Testis (tissue), 5 donors: ENCODE results near the gene PATE4. TPM values are rescaled to one million over a fixed set of nuclear protein-coding genes. Genes with fewer than 3 reads are reported as not detected.

Experiments used
- DNase-seq: peaks from one replicate; pipeline ENCODE4 v3.0.0-alpha.2; 2019
- H3K27ac ChIP-seq, 2 donors: fragments of 200-600 bp; sonication (generic); one replicate each; pipeline ENCODE4 v1.5.1; 2019
- H3K27me3 ChIP-seq: fragments of 200-600 bp; sonication (generic); one replicate; pipeline ENCODE4 v1.5.1; 2019
- H3K36me3 ChIP-seq: fragments of 200-600 bp; sonication (generic); one replicate; pipeline ENCODE4 v1.5.1; 2017; ENCODE audit warnings: low read depth; ENCODE audit errors: missing control alignments
- H3K4me1 ChIP-seq: fragments of 200-600 bp; sonication (generic); one replicate; pipeline ENCODE4 v1.5.1; 2019
- H3K4me3 ChIP-seq, 2 donors: fragments of 200-600 bp; sonication (generic); one replicate each; pipeline ENCODE4 v1.5.1; 2017 to 2019
- H3K9me3 ChIP-seq: fragments of 200-600 bp; sonication (generic); one replicate; pipeline ENCODE4 v1.5.1; 2017
- CTCF ChIP-seq, 3 experiments: fragments of 450-650 bp in 2 of 3; fragments of 200-600 bp in 1 of 3; sonication (generic) in 1 of 3; IDR thresholded peaks; one replicate each; pipeline ENCODE4 v1.5.1; 2016 to 2019; ENCODE audit warnings: antibody characterized with exemption in 3 of 3, mild to moderate bottlenecking in 2 of 3, moderate library complexity in 1 of 3
- POLR2A ChIP-seq: fragments of 450-650 bp; IDR thresholded peaks from one replicate; pipeline ENCODE4 v1.6.1; 2017; ENCODE audit warnings: antibody characterized with exemption, mild to moderate bottlenecking, moderate library complexity
- WGBS, 2 donors: methylation state at CpG; one replicate each; pipeline ENCODE4 v1.1.5; 2018; 5-methylcytosine and 5-hydroxymethylcytosine counted together
- intact Hi-C: fragments of 100-400 bp; cut with DNase I; formaldehyde crosslinking; loops from one replicate; pipeline ENCODE4 v1.15.1; 2023; ENCODE audit warnings: low total_unique reads
- long read RNA-seq, 2 donors: transcript quantifications; one replicate each; lab custom pipeline, GENCODE V29; 2026
- polyA plus RNA-seq: library from polyadenylated mRNA; stranded (reverse); fragments of 350-450 nt; fragmentation: Illumina TruSeq; extraction: RNeasy Lipid Tissue Mini Kit (QIAGEN cat#74804); gene quantifications from one replicate; pipeline ENCODE4 v1.2.3, GENCODE V29; 2014; ENCODE audit warnings: low read depth, low replicate concordance; ENCODE audit not compliant: insufficient read depth
- total RNA-seq, 2 donors: library from RNA; depleted of rRNA; stranded (reverse); fragments of >200 nt; gene quantifications; one replicate each; pipeline ENCODE4 v1.2.3, GENCODE V29; 2016

PATE4 gene
- total RNA-seq, result under 1 TPM in 1 of 2 donors, not detected in 1; 0.79 TPM
- polyA plus RNA-seq, result 0.73 TPM
- long read RNA-seq, donor 1, result 0 reads
- long read RNA-seq, donor 2, result 0 reads

- Histone ChIP-seq H3K36me3 (no peaks in the 10 kb centered on the region), H3K4me1 (no peaks in the 10 kb centered on the region), H3K4me3 (no peak within 1 kb of the TSS), H3K27me3 (no peaks in the 10 kb centered on the region), H3K9me3 (no peaks in the 10 kb centered on the region), H3K27ac (no peak within 1 kb of the TSS)
- TF ChIP-seq POLR2A (no peak), CTCF (IDR thresholded peaks at IDR 0.05) (no peak)
- DNase-seq, result no peak
- intact Hi-C loops, result no loop called here
- WGBS, 2 donors, result 25 to 46% methylated on average over 3 of the region's 3 CpGs
These were observed at the start of gene PATE4 for GRCh38 chr11:125833016-125833415. Gene PATE4 (plus strand): TSS chr11:125833316. CDS start chr11:125833360, 44 bp downstream.

GRCh38 chr11:125784678-125785077, 48.4 kb upstream of the PATE4 start:
- Histone ChIP-seq H3K27ac (no peak overlapping the region), H3K4me3 (no peak overlapping the region), H3K27me3 (no peaks in the 10 kb centered on the region), H3K9me3 (no peaks in the 10 kb centered on the region), H3K4me1 (no peaks in the 10 kb centered on the region), H3K36me3 (no peaks in the 10 kb centered on the region)
- intact Hi-C loops, result no loop called here
- WGBS, 2 donors, result 62 to 64% methylated on average over 2 of the region's 2 CpGs
- TF ChIP-seq CTCF (IDR thresholded peaks at IDR 0.05) (no peak), POLR2A (no peak)
- DNase-seq, result no peak

GRCh38 chr11:125787827-125788226, 45.3 kb upstream of the PATE4 start, which contains the start of gene PATE3:
Gene PATE3 (plus strand): TSS chr11:125788127. CDS start chr11:125788152, 25 bp downstream.
- WGBS, 2 donors, result 76 to 77% methylated on average over 2 of the region's 2 CpGs

GRCh38 chr11:125790825-125791224, 42.3 kb upstream of the PATE4 start:
- H3K27ac ChIP-seq, result no peak overlapping the region
- no peaks in the 10 kb centered on the region for H3K9me3 ChIP-seq
- TF ChIP-seq CTCF (IDR thresholded peaks at IDR 0.05), result no peak
- TF ChIP-seq POLR2A, result no peak
- WGBS, 2 donors, result 86 to 90% methylated on average over 4 of the region's 4 CpGs
- H3K27me3 ChIP-seq, result no peaks in the 10 kb centered on the region
- intact Hi-C loops, result no loop called here
- DNase-seq, result no peak
- no peaks in the 10 kb centered on the region for H3K36me3 ChIP-seq
- H3K4me3 ChIP-seq, result no peak overlapping the region
- no peaks in the 10 kb centered on the region for H3K4me1 ChIP-seq

More at GRCh38 chr11:125787827-125788226, 45.3 kb upstream of the PATE4 start, which contains the start of gene PATE3:
- no peak within 1 kb of the TSS for H3K27ac ChIP-seq
- no peaks in the 10 kb centered on the region for H3K9me3 ChIP-seq
- intact Hi-C loops, result no loop called here
- H3K4me3 ChIP-seq, result no peak within 1 kb of the TSS
- no peak for DNase-seq
- H3K27me3 ChIP-seq, result no peaks in the 10 kb centered on the region
- no peaks in the 10 kb centered on the region for H3K36me3 ChIP-seq
- H3K4me1 ChIP-seq, result no peaks in the 10 kb centered on the region
- TF ChIP-seq POLR2A (no peak), CTCF (IDR thresholded peaks at IDR 0.05) (no peak)

GRCh38 chr11:125797641-125798040, 35.5 kb upstream of the PATE4 start:
- WGBS, 2 donors, result 49 to 52% methylated on average over 4 of the region's 4 CpGs
- intact Hi-C loops, result no loop called here
- TF ChIP-seq CTCF (IDR thresholded peaks at IDR 0.05) (no peak), POLR2A (no peak)

More at GRCh38 chr11:125797641-125798040, 35.5 kb upstream of the PATE4 start:
- H3K36me3 ChIP-seq, result no peaks in the 10 kb centered on the region
- H3K4me1 ChIP-seq, result no peaks in the 10 kb centered on the region
- H3K27me3 ChIP-seq, result no peaks in the 10 kb centered on the region
- H3K27ac ChIP-seq, result no peak overlapping the region
- H3K4me3 ChIP-seq, result no peak overlapping the region
- DNase-seq, result no peak
- no peaks in the 10 kb centered on the region for H3K9me3 ChIP-seq
